HepG2 (cell line): ENCODE data around the gene ZACN. TPM values are rescaled to one million over a fixed set of nuclear protein-coding genes. Genes with fewer than 3 reads are reported as not detected.
A peak's percentile ranks its signal among the peaks of the same experiment; 100 is the strongest.

Experiments used
- DPF2 ChIP-seq: sonication (generic); formaldehyde crosslinking; IDR thresholded peaks from 2 replicates; pipeline ENCODE4 v1.4.0; 2020; ENCODE audit warnings: mild to moderate bottlenecking, low read depth, missing genetic modification reagents, borderline replicate concordance
- EP300 ChIP-seq, 3 experiments: sonication (generic) in 1 of 3; formaldehyde crosslinking in 1 of 3; IDR thresholded peaks; 2 replicates each; pipeline versions ENCODE4 v1.5.1 to v1.6.1; 2011 to 2020; ENCODE audit warnings: low read depth in 2 of 3, low read length in 2 of 3, borderline replicate concordance in 1 of 3, improper control_type of control experiment in 1 of 3, mild to moderate bottlenecking in 1 of 3, missing genetic modification reagents in 1 of 3, moderate library complexity in 1 of 3
- HNF1B ChIP-seq: sonication (generic); formaldehyde crosslinking; IDR thresholded peaks from 2 replicates; pipeline ENCODE4 v1.5.1; 2020; ENCODE audit warnings: mild to moderate bottlenecking, moderate library complexity, missing genetic modification reagents
- KDM2A ChIP-seq: sonication (generic); formaldehyde crosslinking; IDR thresholded peaks from 2 replicates; pipeline ENCODE4 v1.4.0; 2020; ENCODE audit warnings: low read depth, missing genetic modification reagents, borderline replicate concordance
- PLRG1 ChIP-seq: fragments of 450-650 bp; conservative IDR thresholded peaks from 2 replicates; pipeline ENCODE4 v1.6.1; 2016
- RBM39 ChIP-seq: fragments of 200-400 bp; formaldehyde crosslinking; IDR thresholded peaks from one replicate; pipeline ENCODE4 v1.6.1; 2018; ENCODE audit warnings: antibody characterized with exemption, mild to moderate bottlenecking, low read depth, low read length; ENCODE audit not compliant: poor library complexity, severe bottlenecking
- REL ChIP-seq: sonication (generic); formaldehyde crosslinking; conservative IDR thresholded peaks from 2 replicates; pipeline ENCODE4 v1.8.0; 2022; ENCODE audit warnings: mild to moderate bottlenecking, missing genetic modification reagents, moderate library complexity
- ZBTB1 ChIP-seq: sonication (generic); formaldehyde crosslinking; IDR thresholded peaks from 2 replicates; pipeline ENCODE4 v1.4.0; 2020; ENCODE audit warnings: missing genetic modification reagents, borderline replicate concordance
- ZNF260 ChIP-seq: sonication (generic); formaldehyde crosslinking; IDR thresholded peaks from 2 replicates; pipeline ENCODE4 v1.4.0; 2020; ENCODE audit warnings: missing genetic modification reagents, low read depth, mild to moderate bottlenecking, borderline replicate concordance
- ZNF574 ChIP-seq: sonication (generic); formaldehyde crosslinking; IDR thresholded peaks from 2 replicates; pipeline ENCODE4 v1.4.0; 2020; ENCODE audit warnings: missing genetic modification reagents
- polyA plus RNA-seq, 8 experiments: library from polyadenylated mRNA; depleted of rRNA in 3 of 8; stranded (reverse) in 7 of 8; unstranded in 1 of 8; fragments of >200 nt; fragmentation: Illumina TruSeq in 4 of 8; extraction: Trizol in 4 of 8; gene quantifications; 2 replicates each; pipeline versions ENCODE4 v1.2.1 to v1.2.3, GENCODE V29; 2011 to 2016; ENCODE audit warnings: low read depth in 4 of 8, missing spikeins in 1 of 8, mixed read lengths in 1 of 8; ENCODE audit not compliant: insufficient read depth in 1 of 8
- total RNA-seq, 5 experiments: library from RNA; depleted of rRNA; stranded (reverse); fragments of >200 nt; fragmentation: Illumina TruSeq; extraction: Trizol; gene quantifications; 2 replicates each; pipeline ENCODE4 v1.2.3, GENCODE V29; 2016; ENCODE audit warnings: low read depth in 1 of 5

ZACN gene
- total and polyA plus RNA-seq, 2 of the 13 experiments (the other 11 are each of a cell fraction or from before 2014, with no cell fraction given), result 0.11 to 0.15 TPM

GRCh38 chr17:76079956-76080767 is 1.2 kb downstream of the ZACN start (continued):
- 0 out of 2 replicates have a peak, but pooled peaks have one; percentile 66 for TF ChIP-seq ZNF260
- TF ChIP-seq PLRG1, result no peak
- TF ChIP-seq KDM2A, result peak; percentile 73
- no peak for TF ChIP-seq ZBTB1 (CRISPR knock-in tag)
- peak; percentile 9 for TF ChIP-seq ZNF574 (CRISPR knock-in tag)
- TF ChIP-seq HNF1B (CRISPR knock-in tag), result no peak
- TF ChIP-seq RBM39, result peak; percentile 24
- peak; percentile 80 for TF ChIP-seq REL
- 0 out of 2 replicates have a peak, but pooled peaks have one; percentile 16 for TF ChIP-seq DPF2 (CRISPR knock-in tag)
- TF ChIP-seq EP300 (IDR thresholded peaks at IDR 0.05; ENCODE audit: low read depth in 2 of 2, low read length in 2 of 2), result no peak
- 0 out of 2 replicates have a peak, but pooled peaks have one; percentile 18 for TF ChIP-seq EP300 (CRISPR knock-in tag; IDR thresholded peaks at IDR 0.05; ENCODE audit: borderline replicate concordance)
- TF ChIP-seq, all 625 proteins: peak for 65
